GM12865 (cell line): ENCODE data around the gene TEDC2.

ENCODE experiments used
- DNase-seq: peaks from one replicate; pipeline ENCODE4 v3.0.0; 2010; ENCODE audit warnings: low read depth
- H3K4me3 ChIP-seq: 2 replicates; pipeline ENCODE4 v1.5.1; 2011; ENCODE audit warnings: mild to moderate bottlenecking, low read depth, low read length, control low read depth
- TF ChIP-seq, protein P1 (sequence below): IDR thresholded peaks from 2 replicates; pipeline ENCODE4 v1.5.1; 2011; ENCODE audit warnings: low read length, control low read depth, low read depth, inconsistent platforms; ENCODE audit not compliant: insufficient read depth; ENCODE audit errors: missing control alignments

Gene TEDC2

DNA sequence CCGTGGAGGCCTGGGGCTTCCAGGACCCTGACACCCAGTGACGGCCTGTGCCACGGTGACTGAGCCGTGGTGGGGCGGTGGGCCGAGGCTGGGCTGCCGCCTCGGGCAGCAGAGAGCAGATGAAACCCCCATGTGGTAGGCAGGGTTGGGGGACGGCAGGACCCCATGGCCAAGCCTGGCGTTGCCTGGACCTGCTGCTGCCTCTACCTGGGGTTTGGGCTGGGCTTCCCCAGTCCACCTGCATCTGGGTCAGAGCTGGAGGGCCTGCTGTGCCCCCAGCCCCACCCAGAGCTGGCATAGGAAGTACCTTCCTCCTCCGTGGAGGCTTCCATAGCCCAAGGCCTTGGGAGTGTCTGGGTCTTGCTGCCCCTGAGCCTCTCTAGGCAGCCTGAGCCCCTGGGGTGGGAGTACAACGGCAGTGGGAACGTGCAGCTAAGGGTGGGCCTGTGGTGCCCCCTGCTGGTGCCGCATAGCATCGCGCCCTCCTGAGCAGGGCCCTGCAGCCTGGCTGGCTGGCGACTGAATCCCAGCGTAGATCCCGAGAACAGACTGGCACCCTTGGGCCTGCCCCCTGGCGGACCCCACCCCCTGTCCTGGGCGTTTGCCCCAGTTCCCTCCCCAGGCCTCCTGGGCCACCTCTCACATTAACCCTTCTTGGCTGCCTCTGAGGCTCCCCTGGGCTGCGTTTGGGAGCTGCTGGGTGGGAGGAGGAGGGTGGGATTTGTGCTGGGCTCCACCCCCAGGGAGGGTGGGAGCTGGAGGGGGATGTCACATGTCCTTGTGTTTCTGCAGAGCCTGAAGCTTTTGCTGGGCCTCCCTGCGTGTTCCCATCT lies 41.2 kb downstream of the TEDC2 start:
- no peak overlapping the region for H3K4me3 ChIP-seq
- DNase-seq = peak; percentile 81
- TF ChIP-seq, protein P1, sequence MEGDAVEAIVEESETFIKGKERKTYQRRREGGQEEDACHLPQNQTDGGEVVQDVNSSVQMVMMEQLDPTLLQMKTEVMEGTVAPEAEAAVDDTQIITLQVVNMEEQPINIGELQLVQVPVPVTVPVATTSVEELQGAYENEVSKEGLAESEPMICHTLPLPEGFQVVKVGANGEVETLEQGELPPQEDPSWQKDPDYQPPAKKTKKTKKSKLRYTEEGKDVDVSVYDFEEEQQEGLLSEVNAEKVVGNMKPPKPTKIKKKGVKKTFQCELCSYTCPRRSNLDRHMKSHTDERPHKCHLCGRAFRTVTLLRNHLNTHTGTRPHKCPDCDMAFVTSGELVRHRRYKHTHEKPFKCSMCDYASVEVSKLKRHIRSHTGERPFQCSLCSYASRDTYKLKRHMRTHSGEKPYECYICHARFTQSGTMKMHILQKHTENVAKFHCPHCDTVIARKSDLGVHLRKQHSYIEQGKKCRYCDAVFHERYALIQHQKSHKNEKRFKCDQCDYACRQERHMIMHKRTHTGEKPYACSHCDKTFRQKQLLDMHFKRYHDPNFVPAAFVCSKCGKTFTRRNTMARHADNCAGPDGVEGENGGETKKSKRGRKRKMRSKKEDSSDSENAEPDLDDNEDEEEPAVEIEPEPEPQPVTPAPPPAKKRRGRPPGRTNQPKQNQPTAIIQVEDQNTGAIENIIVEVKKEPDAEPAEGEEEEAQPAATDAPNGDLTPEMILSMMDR = peak; percentile 98

GRCh38 chr16:2501946-2502895 lies 42.3 kb downstream of the TEDC2 start:
- TF ChIP-seq, protein P1 = no peak
- DNase-seq = no peak
- no peak overlapping the region for H3K4me3 ChIP-seq

GRCh38 chr16:2505695-2506094 lies 45.8 kb downstream of the TEDC2 start:
- TF ChIP-seq, protein P1 = no peak
- DNase-seq = no peak
- H3K4me3 ChIP-seq = no peak overlapping the region

GRCh38 chr16:2507052-2507659 lies 47.2 kb downstream of the TEDC2 start:
- TF ChIP-seq, protein P1 = peak; percentile 14
- peak; percentile 79 for DNase-seq
- no peak overlapping the region for H3K4me3 ChIP-seq

- H3K4me3 ChIP-seq = no peak overlapping the region
- TF ChIP-seq, protein P1 = no peak
- DNase-seq = no peak
Measured at GRCh38 chr16:2507665-2508064, 47.8 kb downstream of the TEDC2 start.

GRCh38 chr16:2508722-2509400 lies 49.0 kb downstream of the TEDC2 start:
- TF ChIP-seq, protein P1 = no peak
- DNase-seq = no peak
- H3K4me3 ChIP-seq = no peak overlapping the region
